ENCODE results near the gene PRKAR2A. TPM values are rescaled to one million over a fixed set of nuclear protein-coding genes. Genes with fewer than 3 reads are reported as not detected.

The PRKAR2A gene
- polyA plus RNA-seq, 3 donors: 7.5 to 13.0 (median 12.3) TPM

DNA sequence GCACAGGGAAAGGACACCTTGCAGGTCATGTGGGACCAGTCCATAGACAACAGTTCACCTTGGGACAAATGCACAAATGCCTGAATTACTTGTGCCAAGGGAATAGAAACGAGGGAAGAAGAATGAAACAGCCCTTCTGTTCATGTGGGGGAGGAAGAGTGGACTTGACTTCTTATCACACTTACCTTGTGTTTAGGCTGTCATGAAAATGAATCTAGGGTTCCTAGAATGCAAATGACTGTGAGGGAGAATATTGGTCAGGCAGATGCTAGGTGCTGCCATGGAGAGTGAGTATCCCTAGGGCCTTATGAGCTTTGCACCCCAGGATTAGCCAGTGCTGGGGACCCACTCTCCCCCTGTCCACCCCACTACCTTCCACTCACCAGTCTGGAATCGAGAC lies 11.0 kb upstream of the PRKAR2A start:
- no peaks in the 10 kb centered on the region for H3K79me2 ChIP-seq (ENCODE audit: insufficient read depth, low read length)
- no peak overlapping the region for H3K9ac ChIP-seq (ENCODE audit: insufficient read depth, low read length, poor library complexity, severe bottlenecking)
- H2AFZ ChIP-seq (ENCODE audit: insufficient read depth, low read depth, low read length, poor library complexity, severe bottlenecking): no peak overlapping the region
- no peaks in the 10 kb centered on the region for H3K27me3 ChIP-seq (ENCODE audit: control insufficient read depth in 2 of 2, insufficient read depth in 2 of 2, low read length in 2 of 2)
- TF ChIP-seq, protein P1, sequence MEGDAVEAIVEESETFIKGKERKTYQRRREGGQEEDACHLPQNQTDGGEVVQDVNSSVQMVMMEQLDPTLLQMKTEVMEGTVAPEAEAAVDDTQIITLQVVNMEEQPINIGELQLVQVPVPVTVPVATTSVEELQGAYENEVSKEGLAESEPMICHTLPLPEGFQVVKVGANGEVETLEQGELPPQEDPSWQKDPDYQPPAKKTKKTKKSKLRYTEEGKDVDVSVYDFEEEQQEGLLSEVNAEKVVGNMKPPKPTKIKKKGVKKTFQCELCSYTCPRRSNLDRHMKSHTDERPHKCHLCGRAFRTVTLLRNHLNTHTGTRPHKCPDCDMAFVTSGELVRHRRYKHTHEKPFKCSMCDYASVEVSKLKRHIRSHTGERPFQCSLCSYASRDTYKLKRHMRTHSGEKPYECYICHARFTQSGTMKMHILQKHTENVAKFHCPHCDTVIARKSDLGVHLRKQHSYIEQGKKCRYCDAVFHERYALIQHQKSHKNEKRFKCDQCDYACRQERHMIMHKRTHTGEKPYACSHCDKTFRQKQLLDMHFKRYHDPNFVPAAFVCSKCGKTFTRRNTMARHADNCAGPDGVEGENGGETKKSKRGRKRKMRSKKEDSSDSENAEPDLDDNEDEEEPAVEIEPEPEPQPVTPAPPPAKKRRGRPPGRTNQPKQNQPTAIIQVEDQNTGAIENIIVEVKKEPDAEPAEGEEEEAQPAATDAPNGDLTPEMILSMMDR (IDR thresholded peaks at IDR 0.05): no peak
- Mint-ChIP-seq H3K36me3 (peaks cover 51 to 76% of the 10 kb centered on the region in 2 donors), H3K9me3 (no peaks in the 10 kb centered on the region), H3K4me1 (peaks cover 16% of the 10 kb centered on the region), H3K27ac (peak overlapping the region in 3 of 7 donors; percentile 15 to 81 (median 69)), H3K27me3 (ENCODE audit: low read depth in 3 of 3) (no peaks in the 10 kb centered on the region), H3K4me3 (no peak overlapping the region)
- peaks cover 7 to 9% of the 10 kb centered on the region in 2 donors for H3K4me1 ChIP-seq (ENCODE audit: control insufficient read depth in 1 of 2, insufficient read depth in 2 of 2, low read length in 2 of 2)
- no peak overlapping the region for H3K4me2 ChIP-seq (replicated peaks; ENCODE audit: extremely low read depth, low read length, poor library complexity, severe bottlenecking)
- H3K36me3 ChIP-seq (replicated peaks in 1 of 2; ENCODE audit: control insufficient read depth in 1 of 2, insufficient read depth in 2 of 2, low read length in 2 of 2): peaks cover 48 to 66% of the 10 kb centered on the region in 2 donors
- WGBS (ENCODE audit: insufficient coverage): 70% methylated on average over 2 of the region's 2 CpGs
- H3K27ac ChIP-seq (ENCODE audit: low read depth in 1 of 2, low read length in 2 of 2): no peak overlapping the region
- intact Hi-C loops (cut with micrococcal nuclease): no loop called here
- no peak for DNase-seq
- H4K20me1 ChIP-seq (ENCODE audit: insufficient read depth, low read length): no peaks in the 10 kb centered on the region
- H3K9me3 ChIP-seq (replicated peaks in 1 of 2; ENCODE audit: control insufficient read depth in 1 of 2, insufficient read depth in 1 of 2, low read length in 2 of 2): no peaks in the 10 kb centered on the region
- no peak overlapping the region for H3K4me3 ChIP-seq (replicated peaks in 1 of 3; ENCODE audit: low read depth in 2 of 3, low read length in 3 of 3)

DNA sequence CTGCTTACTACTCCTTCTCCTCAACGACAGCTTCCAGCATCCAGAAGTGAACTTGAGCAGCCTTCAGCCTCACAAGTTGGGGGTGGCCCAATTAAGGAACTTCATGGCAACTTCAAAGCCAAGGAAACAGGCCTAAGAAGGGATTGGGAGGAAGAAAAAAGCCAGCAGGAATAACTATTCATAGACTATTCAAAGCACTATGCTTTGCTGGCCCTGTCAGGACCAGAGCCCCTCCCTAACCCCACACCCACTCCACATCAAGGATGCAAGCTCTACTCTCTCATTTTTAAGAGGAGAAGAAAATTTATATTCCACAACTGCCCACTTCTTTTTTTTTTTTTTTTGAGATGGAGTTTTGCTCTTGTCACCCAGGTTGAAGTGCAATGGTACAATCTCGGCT lies 10.0 kb upstream of the PRKAR2A start:
- TF ChIP-seq, protein P1 (IDR thresholded peaks at IDR 0.05): no peak
- H3K4me3 ChIP-seq (replicated peaks in 1 of 3; ENCODE audit: low read depth in 2 of 3, low read length in 3 of 3): no peak overlapping the region
- Mint-ChIP-seq H3K36me3 (peaks cover 46 to 78% of the 10 kb centered on the region in 2 donors), H3K27me3 (ENCODE audit: low read depth in 3 of 3) (peaks cover 0 to under 1% (median 0%) of the 10 kb centered on the region in 3 donors), H3K27ac (peak overlapping the region in 1 of 7 donors; percentile 20), H3K9me3 (no peaks in the 10 kb centered on the region), H3K4me1 (peaks cover 16% of the 10 kb centered on the region), H3K4me3 (no peak overlapping the region)
- no peak overlapping the region for H3K4me2 ChIP-seq (replicated peaks; ENCODE audit: extremely low read depth, low read length, poor library complexity, severe bottlenecking)
- no peaks in the 10 kb centered on the region for H3K9me3 ChIP-seq (replicated peaks in 1 of 2; ENCODE audit: control insufficient read depth in 1 of 2, insufficient read depth in 1 of 2, low read length in 2 of 2)
- H3K9ac ChIP-seq (ENCODE audit: insufficient read depth, low read length, poor library complexity, severe bottlenecking): no peak overlapping the region
- no peaks in the 10 kb centered on the region for H3K27me3 ChIP-seq (ENCODE audit: control insufficient read depth in 2 of 2, insufficient read depth in 2 of 2, low read length in 2 of 2)
- intact Hi-C loops (cut with micrococcal nuclease): no loop called here
- no peak overlapping the region for H2AFZ ChIP-seq (ENCODE audit: insufficient read depth, low read depth, low read length, poor library complexity, severe bottlenecking)
- no peak overlapping the region for H3K27ac ChIP-seq (ENCODE audit: low read depth in 1 of 2, low read length in 2 of 2)
- no peaks in the 10 kb centered on the region for H4K20me1 ChIP-seq (ENCODE audit: insufficient read depth, low read length)
- no peaks in the 10 kb centered on the region for H3K79me2 ChIP-seq (ENCODE audit: insufficient read depth, low read length)
- DNase-seq: no peak
- WGBS (ENCODE audit: insufficient coverage): no CpG with 5 or more reads among the region's 2 CpGs
- peaks cover 7 to 9% of the 10 kb centered on the region in 2 donors for H3K4me1 ChIP-seq (ENCODE audit: control insufficient read depth in 1 of 2, insufficient read depth in 2 of 2, low read length in 2 of 2)
- H3K36me3 ChIP-seq (replicated peaks in 1 of 2; ENCODE audit: control insufficient read depth in 1 of 2, insufficient read depth in 2 of 2, low read length in 2 of 2): peaks cover 45 to 61% of the 10 kb centered on the region in 2 donors
